ENCODE results near the gene EIF4B. TPM values are rescaled to one million over a fixed set of nuclear protein-coding genes. Genes with fewer than 3 reads are reported as not detected.

The EIF4B gene
- total RNA-seq, 2 experiments from 2014 or later: 686 to 718 TPM

GRCh38 chr12:53048033-53048779, 42.0 kb downstream of the EIF4B start:
- Mint-ChIP-seq H3K36me3 (no peaks in the 10 kb centered on the region), H3K4me1 (ENCODE audit: low read depth) (peaks cover 29% of the 10 kb centered on the region), H3K27me3 (no peaks in the 10 kb centered on the region), H3K27ac (no peak overlapping the region), H3K9me3 (no peaks in the 10 kb centered on the region), H3K4me3 (peak overlapping the region; percentile 32)
- ChIA-PET CTCF (interaction anchor here (0.5 to 5.8 kb wide), 24 partner anchors 7 to 374 kb away, joined by 3 to 34 read pairs (median 4); partner anchors contain the start of genes EIF4B, IGFBP6, SOAT2 and SPRYD3), POLR2A (no interaction called here)
- DNase-seq: no peak
- intact Hi-C loops (cut with micrococcal nuclease): no loop called here

- H3K36me3 Mint-ChIP-seq: no peaks in the 10 kb centered on the region
- H3K27ac Mint-ChIP-seq: no peak overlapping the region
- H3K27me3 Mint-ChIP-seq: no peaks in the 10 kb centered on the region
- H3K4me3 Mint-ChIP-seq: no peak overlapping the region
- ChIA-PET POLR2A (no interaction called here), CTCF (interaction anchor here (1.6 to 5.8 kb wide), 6 partner anchors 12 to 149 kb away, joined by 4 to 34 read pairs (median 10); partner anchors contain the start of genes EIF4B, IGFBP6 and SPRYD3)
- H3K9me3 Mint-ChIP-seq: no peaks in the 10 kb centered on the region
- peaks cover 34% of the 10 kb centered on the region for H3K4me1 Mint-ChIP-seq (ENCODE audit: low read depth)
- intact Hi-C loops (cut with micrococcal nuclease): no loop called here
- DNase-seq: no peak
These were observed 42.6 kb downstream of the EIF4B start for GRCh38 chr12:53048780-53049401.

GRCh38 chr12:53049571-53050318, 43.5 kb downstream of the EIF4B start, which contains the start of gene TNS2:
Gene TNS2 (plus strand): TSS chr12:53050065. CDS start chr12:53050186, 121 bp downstream.
- no peak within 1 kb of the TSS for H3K4me3 Mint-ChIP-seq
- ChIA-PET CTCF (interaction anchor here (5.8 kb wide), 1 partner anchor 48 kb away, joined by 34 read pairs; the partner anchor contains the start of gene IGFBP6), POLR2A (no interaction called here)
- peak within 1 kb of the TSS; percentile 32 for H3K27ac Mint-ChIP-seq
- H3K36me3 Mint-ChIP-seq: no peaks in the 10 kb centered on the region
- H3K4me1 Mint-ChIP-seq (ENCODE audit: low read depth): peaks cover 34% of the 10 kb centered on the region
- no peaks in the 10 kb centered on the region for H3K27me3 Mint-ChIP-seq
- no peaks in the 10 kb centered on the region for H3K9me3 Mint-ChIP-seq
- intact Hi-C loops (cut with micrococcal nuclease): no loop called here
- no peak for DNase-seq

DNA sequence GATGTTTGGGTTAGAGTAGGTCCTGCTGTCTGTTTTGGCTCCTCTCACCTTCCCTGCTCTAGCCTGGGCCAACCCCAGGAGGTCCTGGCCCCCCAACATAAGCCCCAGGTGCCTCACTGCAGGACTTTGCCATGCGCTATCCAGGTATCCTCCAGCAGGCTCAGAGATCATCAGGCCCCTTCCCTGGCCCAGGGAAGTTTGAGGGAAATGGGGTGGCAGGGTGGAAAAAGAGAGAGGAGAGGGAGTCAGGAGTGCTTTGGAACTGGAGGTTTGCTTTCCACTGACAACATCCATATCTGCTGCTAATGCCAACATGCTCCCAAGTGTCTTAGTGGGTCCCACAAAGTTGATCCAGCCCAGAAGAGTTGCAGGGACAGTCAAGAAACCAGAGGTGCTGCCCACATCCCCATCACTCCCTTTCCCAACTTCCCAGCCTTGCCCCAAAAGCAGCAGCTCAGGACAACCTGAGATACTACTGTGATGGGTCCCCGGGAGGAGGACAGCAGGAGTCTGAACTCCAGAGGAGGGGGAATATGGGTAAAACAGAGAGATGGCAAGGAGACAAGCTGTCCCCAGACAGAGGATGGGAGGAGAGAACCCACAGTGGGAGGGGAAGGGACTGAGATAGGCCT, 44.3 kb downstream of the EIF4B start:
- peak overlapping the region; percentile 32 for H3K27ac Mint-ChIP-seq
- no peak overlapping the region for H3K4me3 Mint-ChIP-seq
- ChIA-PET POLR2A (interaction anchor here (0.8 kb wide), 1 partner anchor 8 kb away, joined by 3 read pairs; no protein-coding TSS in a partner anchor), CTCF (interaction anchor here (0.7 to 1.6 kb wide), 2 partner anchors 15 to 166 kb away, joined by 3 to 11 read pairs; no protein-coding TSS in a partner anchor)
- H3K9me3 Mint-ChIP-seq: no peaks in the 10 kb centered on the region
- H3K27me3 Mint-ChIP-seq: no peaks in the 10 kb centered on the region
- DNase-seq: no peak
- intact Hi-C loops (cut with micrococcal nuclease): no loop called here
- no peaks in the 10 kb centered on the region for H3K36me3 Mint-ChIP-seq
- H3K4me1 Mint-ChIP-seq (ENCODE audit: low read depth): peaks cover 34% of the 10 kb centered on the region

DNA sequence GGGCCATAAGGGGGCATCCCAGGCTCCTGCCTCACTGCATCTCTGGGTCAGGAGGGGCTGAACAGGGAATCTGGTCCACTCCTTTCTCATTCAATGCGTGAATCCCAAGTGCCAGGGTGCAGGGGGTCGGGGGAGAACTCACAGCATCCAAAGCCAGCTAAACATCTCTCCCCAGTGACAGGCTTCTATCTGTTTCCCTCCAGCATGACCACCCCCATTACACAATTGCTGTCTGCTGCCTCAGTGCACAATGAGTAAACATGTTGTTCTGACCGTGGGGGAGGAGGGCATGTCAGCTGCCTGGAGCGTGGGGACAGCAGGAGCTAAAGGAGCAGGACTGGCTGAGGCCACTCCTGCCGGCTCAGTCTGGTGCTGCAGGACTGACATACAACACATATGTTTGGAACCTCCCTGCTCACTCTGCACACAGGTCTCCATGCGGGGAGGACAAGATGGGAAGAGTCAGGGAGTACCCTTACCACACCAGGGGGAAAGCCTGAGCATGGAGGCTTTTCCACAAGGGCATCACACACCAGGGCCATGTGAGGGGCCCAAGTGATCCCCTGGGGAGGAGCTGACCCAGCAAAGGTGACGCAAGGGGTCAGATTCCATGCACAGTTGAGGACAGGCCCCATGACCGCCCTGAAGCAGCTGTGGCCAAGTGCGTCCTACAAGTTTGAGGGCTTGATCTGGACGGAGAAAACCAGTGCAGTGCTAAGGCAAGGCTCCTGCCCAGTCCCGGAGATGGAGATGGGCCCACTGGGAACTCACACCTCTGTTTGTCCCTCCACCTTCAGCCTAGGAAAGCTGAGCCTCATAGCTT, 45.0 kb downstream of the EIF4B start:
- Mint-ChIP-seq H3K36me3 (no peaks in the 10 kb centered on the region), H3K27ac (no peak overlapping the region), H3K9me3 (no peaks in the 10 kb centered on the region), H3K4me1 (ENCODE audit: low read depth) (peaks cover 28% of the 10 kb centered on the region), H3K27me3 (no peaks in the 10 kb centered on the region), H3K4me3 (no peak overlapping the region)
- POLR2A ChIA-PET: interaction anchor here (0.8 to 0.9 kb wide), 2 partner anchors 9 kb away, joined by 3 read pairs; no protein-coding TSS in a partner anchor
- DNase-seq: no peak
- CTCF ChIA-PET: interaction anchor here (0.7 to 1.6 kb wide), 3 partner anchors 13 to 166 kb away, joined by 3 to 11 read pairs (median 4); no protein-coding TSS in a partner anchor
- intact Hi-C loops (cut with micrococcal nuclease): no loop called here

DNA sequence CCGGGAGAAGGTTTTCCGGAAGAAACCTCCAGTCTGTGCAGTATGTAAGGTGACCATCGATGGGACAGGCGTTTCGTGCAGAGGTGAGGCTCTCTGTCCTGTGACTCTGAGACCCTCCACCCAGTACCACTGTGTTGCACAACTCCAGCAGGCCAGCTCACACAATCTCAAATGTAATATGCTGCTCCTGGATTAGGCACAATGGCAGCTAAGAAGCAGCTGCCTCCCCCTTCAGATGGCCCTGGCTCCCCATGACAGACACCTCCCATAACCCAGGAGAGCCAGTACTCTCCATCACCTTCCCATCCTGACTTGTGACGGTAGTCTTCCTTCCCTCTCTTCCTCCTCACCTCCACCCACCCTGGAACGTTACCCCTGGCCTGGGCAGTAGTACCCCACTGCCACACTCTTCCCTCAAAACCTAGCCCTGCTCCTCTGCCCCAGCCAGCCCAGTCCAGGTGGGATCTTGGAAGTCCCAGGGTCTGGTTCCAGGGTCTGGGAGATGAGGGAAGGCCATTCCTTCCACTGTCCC, 45.7 kb downstream of the EIF4B start:
- ChIA-PET CTCF (interaction anchor here (0.8 to 1.6 kb wide), 2 partner anchors 14 kb away, joined by 4 to 11 read pairs; no protein-coding TSS in a partner anchor), POLR2A (interaction anchor here (0.9 kb wide), 1 partner anchor 8 kb away, joined by 3 read pairs; no protein-coding TSS in a partner anchor)
- peaks cover 22% of the 10 kb centered on the region for H3K4me1 Mint-ChIP-seq (ENCODE audit: low read depth)
- no peak for DNase-seq
- H3K36me3 Mint-ChIP-seq: no peaks in the 10 kb centered on the region
- H3K27me3 Mint-ChIP-seq: no peaks in the 10 kb centered on the region
- H3K9me3 Mint-ChIP-seq: no peaks in the 10 kb centered on the region
- intact Hi-C loops (cut with micrococcal nuclease): no loop called here
- no peak overlapping the region for H3K4me3 Mint-ChIP-seq
- no peak overlapping the region for H3K27ac Mint-ChIP-seq

DNA sequence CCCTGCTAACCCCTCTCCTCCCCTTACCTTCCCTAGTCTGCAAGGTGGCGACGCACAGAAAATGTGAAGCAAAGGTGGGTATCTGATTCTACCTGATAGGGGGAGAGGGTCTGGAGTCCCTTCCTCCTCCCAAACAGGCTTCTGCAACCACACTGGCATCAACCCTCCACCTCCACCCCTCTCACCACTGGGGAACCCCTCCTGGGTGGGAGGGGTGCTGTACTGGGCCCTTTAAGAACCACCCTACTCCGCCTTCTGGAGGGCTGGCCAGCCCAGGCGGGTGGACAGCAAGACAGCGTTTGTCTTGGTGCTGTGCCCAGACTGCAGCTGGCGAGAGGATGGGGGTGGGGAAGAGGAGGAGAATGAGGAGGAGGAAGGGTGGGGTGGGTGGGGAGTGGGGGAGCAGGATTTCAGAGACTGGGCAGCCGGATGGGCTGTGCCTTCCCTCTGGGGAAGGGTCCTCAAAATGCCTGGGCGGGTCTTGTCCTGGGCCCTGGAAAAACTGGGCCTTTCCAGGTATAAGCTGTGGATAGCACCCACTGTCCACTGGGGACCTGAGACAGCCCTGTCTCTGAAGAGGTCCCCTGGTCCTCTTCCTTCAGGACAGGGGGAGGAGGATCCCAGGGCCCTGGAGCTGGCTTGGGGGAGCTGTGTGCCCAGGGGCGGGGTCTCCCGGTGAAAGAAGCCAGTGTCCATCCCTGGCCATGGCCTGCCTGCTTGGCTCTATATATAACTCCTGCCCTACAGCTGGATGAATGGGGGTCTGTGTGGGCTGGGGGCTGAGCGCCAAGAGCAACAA, 46.4 kb downstream of the EIF4B start:
- POLR2A ChIA-PET: interaction anchor here (0.9 to 2.0 kb wide), 3 partner anchors 8 to 26 kb away, joined by 3 to 5 read pairs (median 5); partner anchors contain the start of gene SPRYD3
- intact Hi-C loops (cut with micrococcal nuclease): no loop called here

DNA sequence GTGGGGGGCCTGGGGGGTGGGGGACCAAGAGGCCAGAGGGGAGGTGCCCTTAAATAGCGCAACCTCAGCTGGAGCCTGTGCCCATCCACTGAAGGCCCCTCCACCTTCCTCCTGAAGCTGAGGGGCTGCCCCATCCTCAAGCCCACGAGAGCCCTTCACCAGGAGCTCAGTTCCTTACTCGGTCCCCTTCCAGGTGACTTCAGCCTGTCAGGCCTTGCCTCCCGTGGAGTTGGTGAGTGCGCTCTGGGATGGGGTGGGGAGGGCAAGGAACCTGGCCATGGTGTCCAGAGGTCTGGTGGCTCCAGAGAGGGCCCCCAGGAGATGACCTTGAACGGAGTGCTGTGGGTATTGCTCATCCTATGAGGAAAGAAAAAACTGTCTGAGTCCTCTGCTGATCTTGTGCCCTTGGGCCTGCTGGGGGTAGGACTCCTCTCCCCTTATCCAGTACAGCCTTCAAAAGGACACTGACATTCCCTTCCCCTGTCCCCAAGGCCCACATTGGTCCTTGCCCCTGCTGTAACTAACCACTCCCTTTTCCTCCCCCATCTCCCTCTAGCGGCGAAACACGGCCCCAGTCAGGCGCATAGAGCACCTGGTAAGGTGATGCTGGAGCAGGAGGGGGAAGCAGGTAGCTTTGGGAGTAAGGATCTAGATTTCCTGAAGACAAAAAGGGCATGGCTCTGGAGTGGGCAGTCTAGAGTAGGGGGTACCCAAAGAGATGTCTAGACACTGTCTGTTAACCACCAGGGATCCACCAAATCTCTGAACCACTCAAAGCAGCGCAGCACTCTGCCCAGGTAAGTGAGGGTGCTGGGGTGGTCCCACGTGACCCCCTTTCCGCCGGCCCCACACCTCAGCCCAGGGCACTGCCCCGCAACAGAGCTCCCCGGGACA, 47.2 kb downstream of the EIF4B start:
- no peaks in the 10 kb centered on the region for H3K27me3 Mint-ChIP-seq
- intact Hi-C loops (cut with micrococcal nuclease): no loop called here
- H3K27ac Mint-ChIP-seq: peak overlapping the region; percentile 85
- peak overlapping the region; percentile 95 for H3K4me3 Mint-ChIP-seq
- peaks cover 16% of the 10 kb centered on the region for H3K4me1 Mint-ChIP-seq (ENCODE audit: low read depth)
- POLR2A ChIA-PET: interaction anchor here (1.3 to 2.0 kb wide), 4 partner anchors 10 to 50 kb away, joined by 4 to 5 read pairs (median 4); partner anchors contain the start of genes SOAT2 and SPRYD3
- H3K9me3 Mint-ChIP-seq: no peaks in the 10 kb centered on the region
- H3K36me3 Mint-ChIP-seq: no peaks in the 10 kb centered on the region
- DNase-seq: peak; percentile 68
- CTCF ChIA-PET: interaction anchor here (0.5 to 4.3 kb wide), 20 partner anchors 9 to 292 kb away, joined by 3 to 39 read pairs (median 4); partner anchors contain the start of genes SOAT2 and SPRYD3

More for the DNA sequence above, 46.4 kb downstream of the EIF4B start:
- no peaks in the 10 kb centered on the region for H3K27me3 Mint-ChIP-seq
- no peaks in the 10 kb centered on the region for H3K9me3 Mint-ChIP-seq
- H3K36me3 Mint-ChIP-seq: no peaks in the 10 kb centered on the region
- DNase-seq: no peak
- CTCF ChIA-PET: interaction anchor here (0.7 to 4.3 kb wide), 5 partner anchors 10 to 168 kb away, joined by 3 to 39 read pairs (median 9); no protein-coding TSS in a partner anchor
- no peak overlapping the region for H3K4me3 Mint-ChIP-seq
- H3K27ac Mint-ChIP-seq: no peak overlapping the region
- peaks cover 22% of the 10 kb centered on the region for H3K4me1 Mint-ChIP-seq (ENCODE audit: low read depth)

Measured in activated CD4-positive, alpha-beta memory T cell treated with anti-CD3 and anti-CD28 coated beads for 36 hours (primary cell).